Endometrial microvascular endothelial cells (primary cell): ENCODE measurements around the gene IFIT1. TPM values are rescaled to one million over a fixed set of nuclear protein-coding genes. Genes with fewer than 3 reads are reported as not detected.
"Not testable (repeated sequence)": the region's sequence is repeated elsewhere in the genome, so short reads cannot be mapped to it uniquely, and the experiment has no call there.

ENCODE experiments used
- in situ Hi-C: cut with HindIII; loops from 2 replicates; pipeline ENCODE4 v1.10.0; 2017; ENCODE audit warnings: low sequenced_read_pairs, low pct_unique_long_range_greater_than_20kb; ENCODE audit errors: inconsistent ontology term
- total RNA-seq: library from RNA; depleted of rRNA; stranded (reverse); fragments of >200 nt; gene quantifications from one replicate; pipeline ENCODE4 v1.2.3, GENCODE V29; 2015; ENCODE audit errors: inconsistent ontology term

The IFIT1 gene
- total RNA-seq, 1 donor from 2014 or later, result 7.2 TPM

DNA sequence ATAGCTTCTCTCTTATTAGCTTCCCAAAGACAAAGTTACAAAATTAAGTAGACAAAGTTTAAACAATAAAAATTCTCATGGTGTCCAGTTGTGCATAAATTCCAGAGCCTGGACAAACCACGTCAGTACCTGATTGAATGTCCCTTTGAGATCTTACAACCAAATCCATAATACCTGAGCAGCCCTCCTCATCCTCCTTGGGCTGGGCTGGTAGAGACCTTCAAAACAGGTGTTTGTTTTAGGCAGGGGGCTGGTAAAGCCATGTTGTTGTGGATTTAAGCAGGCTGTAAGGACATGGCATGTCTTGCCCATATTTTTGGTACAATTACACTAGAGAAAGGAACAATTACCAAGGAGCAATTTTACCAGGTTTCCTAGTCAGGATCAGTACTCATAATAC is 24.0 kb downstream of the IFIT1 start:
- in situ Hi-C loops, result loop anchor here (25.0 kb wide), 1 partner anchor 146 kb away; no protein-coding TSS in a partner anchor

DNA sequence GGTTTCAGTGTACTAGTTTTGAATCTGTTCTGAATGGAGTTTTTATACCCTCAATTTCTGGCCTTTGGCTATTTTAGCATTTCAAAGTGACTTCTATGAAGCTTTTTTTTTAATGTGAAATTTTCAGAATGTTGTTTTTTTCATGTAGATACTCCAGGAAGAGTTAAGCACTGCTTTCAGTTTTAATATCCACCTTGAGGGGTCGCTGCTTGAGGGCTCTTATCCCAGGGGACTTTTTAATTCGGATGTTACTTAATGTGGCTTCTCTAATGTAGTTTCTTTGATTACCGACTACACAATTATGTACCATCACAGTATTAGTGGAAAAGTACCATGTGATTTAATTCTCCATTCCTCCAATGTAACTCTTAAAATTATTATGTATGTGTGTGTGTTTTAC is 27.1 kb downstream of the IFIT1 start:
- in situ Hi-C loops, result loop anchor here (25.0 kb wide), 1 partner anchor 143 kb away; no protein-coding TSS in a partner anchor

DNA sequence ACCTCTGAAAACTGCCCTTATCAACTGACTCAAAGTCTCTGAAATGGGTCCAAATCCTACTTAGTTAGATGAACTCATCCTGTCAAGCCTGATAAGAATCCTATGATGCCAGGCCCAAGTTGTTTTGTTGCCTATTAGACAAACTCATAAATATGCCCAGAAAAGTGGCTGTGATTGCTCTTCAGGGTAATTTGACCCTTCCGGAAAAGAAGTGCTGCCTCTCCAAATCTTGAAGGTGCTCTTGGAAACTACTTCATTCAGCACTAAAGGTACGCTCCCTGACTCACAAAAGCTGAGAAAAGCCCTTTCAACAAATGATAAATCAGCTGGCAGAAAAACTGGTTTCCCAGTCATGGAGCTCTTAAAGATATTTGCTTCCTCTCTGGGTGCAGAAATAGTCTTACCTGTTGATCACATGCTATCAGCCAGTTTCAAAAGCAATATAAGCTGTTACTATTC is 28.6 kb downstream of the IFIT1 start:
- in situ Hi-C loops, result loop anchor here (25.0 kb wide), 1 partner anchor 141 kb away; no protein-coding TSS in a partner anchor

DNA sequence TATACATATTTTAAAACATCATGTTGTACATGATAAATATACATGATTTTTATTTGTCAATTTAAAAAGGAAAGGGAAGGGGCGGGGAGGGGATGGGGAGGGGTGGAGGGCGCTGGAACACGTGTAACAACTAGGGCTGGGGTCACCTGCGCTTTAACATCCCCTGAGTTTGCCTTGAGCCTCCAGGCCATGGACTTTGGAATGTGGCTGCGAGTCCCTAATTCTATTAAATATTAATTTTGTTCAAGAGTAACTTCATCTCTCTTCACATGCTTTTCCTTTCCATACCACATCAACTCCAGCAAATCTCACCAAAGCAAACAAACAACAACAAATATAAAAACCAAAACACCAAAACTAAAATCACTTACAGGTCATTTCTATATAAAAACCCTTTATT is 32.6 kb downstream of the IFIT1 start:
- in situ Hi-C loops, result loop anchor here (25.0 kb wide), 1 partner anchor 137 kb away; no protein-coding TSS in a partner anchor

DNA sequence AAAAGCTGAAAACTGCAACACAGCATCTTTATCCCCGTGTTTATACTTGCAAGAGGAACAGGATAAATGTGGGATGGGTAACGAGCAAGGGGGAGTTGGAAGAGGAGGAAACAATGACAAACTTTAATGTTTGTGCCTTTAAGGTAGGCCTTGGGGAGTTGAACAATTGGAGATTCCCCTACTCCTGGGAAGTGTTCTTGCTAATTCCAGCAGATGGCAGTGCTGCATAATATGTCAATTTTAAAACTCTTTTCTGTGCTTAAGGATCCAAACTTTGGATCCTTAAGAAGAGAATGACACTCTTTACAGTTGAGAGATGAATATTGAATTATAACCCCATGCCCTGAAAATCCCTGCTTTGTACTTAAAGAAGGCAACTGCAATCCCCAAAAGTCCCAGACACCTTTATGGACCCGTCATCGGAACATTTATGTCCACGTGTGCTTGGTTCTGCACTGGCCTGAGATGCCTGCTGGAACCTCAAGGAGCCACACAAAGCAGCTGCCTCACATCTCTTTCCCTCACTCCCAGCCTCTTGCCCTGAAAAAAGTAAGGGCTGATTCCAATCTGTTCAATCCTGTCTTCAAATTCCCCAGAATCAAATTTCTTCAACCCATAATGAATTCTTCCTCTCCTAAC is 33.9 kb downstream of the IFIT1 start:
- in situ Hi-C loops, result no loop called here

DNA sequence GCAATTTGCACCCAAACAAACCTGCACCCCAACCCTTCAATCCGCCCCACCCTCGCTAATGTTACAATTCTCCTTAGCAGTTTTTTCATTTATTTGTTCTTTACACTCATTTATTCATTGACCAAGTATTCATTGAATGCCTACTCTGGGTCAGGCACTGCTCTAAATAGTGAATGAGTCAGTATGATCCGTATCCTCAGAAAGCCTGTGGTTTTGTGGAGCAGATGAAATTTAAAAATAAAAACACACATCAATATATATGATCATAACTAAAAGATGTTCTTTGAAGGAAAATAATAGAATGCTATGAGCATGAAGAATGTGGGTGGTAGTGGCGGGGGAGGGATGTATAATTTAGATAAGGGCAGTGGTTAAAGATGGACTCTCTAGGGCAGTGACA is 35.2 kb downstream of the IFIT1 start:
- in situ Hi-C loops, result no loop called here

DNA sequence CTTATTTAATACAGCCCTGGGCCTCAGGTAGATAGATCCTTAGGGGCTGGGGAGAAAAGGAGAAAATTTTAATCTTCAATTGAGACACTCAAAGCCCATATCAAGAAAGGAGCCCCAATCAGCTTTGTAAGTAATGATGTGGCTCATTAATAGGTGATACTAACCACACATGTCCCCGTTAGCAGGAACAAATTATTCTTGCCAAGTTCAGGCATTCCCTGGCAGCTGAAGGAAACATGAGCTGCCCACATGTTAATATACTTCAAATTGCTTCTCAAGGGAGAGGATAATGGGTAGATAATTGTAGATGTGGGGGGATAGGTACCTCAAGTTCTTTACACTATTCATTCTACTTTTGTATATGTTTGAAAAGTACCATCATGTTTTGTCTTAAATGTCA is 36.5 kb downstream of the IFIT1 start:
- in situ Hi-C loops, result no loop called here

DNA sequence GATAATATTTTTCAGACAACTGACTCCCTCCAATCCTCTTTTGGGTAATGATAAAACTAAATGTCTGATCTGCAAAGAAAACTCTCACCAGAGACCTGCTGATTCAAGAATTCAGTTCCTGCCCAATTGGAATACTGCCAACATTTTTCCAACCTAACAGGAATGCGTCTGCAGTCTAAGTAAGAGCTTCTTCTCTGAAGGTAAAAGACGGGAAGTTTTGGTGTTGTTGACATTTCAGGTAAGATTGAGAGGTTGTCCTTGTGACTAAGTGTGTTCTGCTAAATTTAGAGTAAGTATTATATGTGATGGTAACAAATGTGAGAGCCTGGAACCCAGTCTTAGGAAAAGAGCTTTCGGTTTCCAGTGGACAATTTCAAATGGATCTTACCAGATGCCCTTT is 39.6 kb downstream of the IFIT1 start:
- in situ Hi-C loops, result no loop called here

DNA sequence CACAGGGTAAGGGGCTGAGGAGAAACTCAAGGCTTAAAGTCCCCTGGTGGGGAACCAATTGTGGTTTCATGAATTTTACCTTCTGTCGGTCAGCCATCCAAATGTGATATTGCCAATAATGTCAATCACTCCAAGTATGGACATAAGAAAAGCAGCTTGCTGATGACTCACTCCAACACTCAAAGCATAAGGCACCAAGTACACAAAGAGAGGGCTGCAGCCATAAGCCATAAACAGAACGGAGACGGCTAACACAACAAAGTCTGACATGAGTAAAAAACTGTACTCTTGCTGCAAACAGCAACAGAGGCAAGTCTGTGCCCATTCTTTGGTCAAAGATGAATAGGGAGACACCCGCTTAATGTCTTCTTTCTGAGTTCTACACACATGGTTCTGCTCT is 46.1 kb downstream of the IFIT1 start:
- in situ Hi-C loops, result no loop called here

DNA sequence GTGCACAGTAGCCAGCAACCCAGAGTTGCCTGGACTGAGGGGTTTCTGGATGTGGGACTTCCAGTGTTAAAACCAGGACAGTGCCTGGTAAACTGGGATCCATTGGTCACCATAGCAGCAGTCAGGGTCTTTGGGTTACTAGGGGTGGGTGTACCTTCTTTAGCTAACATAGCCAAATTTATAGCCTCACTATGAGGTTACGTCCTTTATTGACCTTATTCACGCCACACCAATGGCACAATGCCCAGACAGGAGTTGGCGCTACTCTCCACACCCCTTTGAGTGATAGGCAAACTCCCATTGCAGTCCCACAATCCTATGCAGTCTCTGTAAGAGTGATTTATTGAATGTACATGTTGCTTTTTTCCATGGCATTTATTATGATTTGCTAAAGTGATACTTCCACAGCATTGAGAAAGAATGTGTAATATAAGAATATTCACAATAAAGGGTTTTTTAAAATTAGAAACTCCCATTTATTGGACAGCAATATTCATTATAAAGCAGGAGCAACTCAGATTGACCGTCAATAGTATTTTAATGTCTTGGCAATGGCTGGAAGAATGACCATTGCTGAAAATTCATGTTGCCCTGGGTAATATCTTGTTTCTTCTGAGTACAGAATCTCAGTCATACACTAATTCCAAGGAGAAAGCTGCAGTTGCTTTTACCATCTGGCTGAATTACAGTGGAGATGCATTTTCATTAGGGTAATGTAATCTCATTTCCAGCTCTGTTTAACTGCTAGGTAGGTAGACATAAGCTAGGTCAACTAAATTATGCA is 48.0 kb downstream of the IFIT1 start:
- in situ Hi-C loops, result no loop called here

DNA sequence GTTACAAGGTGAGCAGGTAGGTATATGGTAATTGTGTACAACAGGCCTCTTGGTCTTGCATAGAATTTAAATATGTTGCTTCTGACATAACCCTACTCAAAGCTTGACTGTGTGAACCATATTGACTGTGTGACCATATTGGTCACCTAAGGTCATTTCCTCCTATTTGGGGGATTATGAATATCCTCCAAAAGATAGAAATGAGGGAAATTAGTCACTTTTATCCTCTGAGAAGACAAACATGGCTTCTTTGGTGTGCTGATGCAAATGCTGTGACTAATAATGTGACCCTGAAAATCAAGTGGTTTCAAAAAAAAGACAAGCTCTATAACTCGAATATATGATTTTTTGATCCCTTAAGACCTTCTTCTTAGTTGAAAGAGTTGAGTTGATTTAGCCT is 49.9 kb downstream of the IFIT1 start:
- in situ Hi-C loops, result no loop called here

DNA sequence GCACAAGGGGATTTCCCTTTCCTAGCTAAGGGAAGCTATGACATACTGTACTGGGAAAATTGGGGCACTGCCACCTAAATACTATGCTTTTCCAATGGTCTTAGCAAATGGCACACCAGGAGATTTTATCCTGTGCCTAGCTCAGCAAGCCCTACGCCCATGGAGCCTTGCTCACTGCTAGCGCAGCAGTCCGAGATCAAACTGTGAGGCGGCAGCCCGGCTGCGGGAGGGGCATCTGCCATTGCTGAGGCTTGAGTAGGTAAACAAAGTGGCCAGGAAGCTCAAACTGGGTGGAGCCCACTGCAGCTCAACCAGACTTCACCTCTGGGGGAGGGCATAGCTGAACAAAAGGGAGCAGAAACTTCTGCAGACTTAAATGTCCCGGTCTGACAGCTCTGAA is 52.4 kb downstream of the IFIT1 start:
- in situ Hi-C loops, result not testable (repeated sequence)

DNA sequence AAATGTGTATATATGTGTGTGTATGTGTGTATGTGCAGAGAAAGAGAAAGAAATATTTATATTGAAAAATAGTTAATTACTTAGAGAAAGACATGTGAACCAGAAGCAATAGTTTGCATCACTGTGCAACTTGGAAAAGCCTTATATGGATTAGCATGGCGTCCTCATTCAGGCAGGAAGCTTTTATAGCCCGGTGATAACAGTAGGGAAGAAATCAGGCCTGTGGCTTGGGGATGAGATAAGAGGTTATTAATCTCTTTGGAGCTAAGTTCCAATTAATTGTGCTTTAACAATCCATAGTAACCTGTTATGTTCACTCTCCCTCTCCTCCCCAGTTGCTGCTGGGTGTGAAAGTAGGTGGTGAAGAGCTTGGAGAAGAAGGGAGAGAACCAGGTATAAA is 58.5 kb downstream of the IFIT1 start:
- in situ Hi-C loops, result no loop called here

DNA sequence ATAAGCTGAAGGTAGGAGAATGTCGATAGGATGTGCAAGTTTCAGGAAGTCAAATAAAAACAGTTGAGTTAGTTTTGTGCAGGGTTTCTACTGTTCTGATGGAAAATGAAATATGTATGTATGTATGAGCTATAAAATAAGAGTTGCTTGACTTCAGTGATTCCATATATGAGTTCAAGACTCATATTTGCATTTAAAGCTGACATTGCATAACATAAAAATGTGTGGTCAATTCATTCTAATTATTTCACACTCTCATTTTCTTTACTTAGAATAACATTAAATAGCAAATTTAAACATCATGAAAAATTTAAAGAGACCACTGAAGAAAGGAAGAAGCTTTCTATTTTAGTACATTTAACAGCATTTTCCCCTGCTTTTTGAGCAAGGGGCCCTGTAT is 59.8 kb downstream of the IFIT1 start:
- in situ Hi-C loops, result no loop called here

DNA sequence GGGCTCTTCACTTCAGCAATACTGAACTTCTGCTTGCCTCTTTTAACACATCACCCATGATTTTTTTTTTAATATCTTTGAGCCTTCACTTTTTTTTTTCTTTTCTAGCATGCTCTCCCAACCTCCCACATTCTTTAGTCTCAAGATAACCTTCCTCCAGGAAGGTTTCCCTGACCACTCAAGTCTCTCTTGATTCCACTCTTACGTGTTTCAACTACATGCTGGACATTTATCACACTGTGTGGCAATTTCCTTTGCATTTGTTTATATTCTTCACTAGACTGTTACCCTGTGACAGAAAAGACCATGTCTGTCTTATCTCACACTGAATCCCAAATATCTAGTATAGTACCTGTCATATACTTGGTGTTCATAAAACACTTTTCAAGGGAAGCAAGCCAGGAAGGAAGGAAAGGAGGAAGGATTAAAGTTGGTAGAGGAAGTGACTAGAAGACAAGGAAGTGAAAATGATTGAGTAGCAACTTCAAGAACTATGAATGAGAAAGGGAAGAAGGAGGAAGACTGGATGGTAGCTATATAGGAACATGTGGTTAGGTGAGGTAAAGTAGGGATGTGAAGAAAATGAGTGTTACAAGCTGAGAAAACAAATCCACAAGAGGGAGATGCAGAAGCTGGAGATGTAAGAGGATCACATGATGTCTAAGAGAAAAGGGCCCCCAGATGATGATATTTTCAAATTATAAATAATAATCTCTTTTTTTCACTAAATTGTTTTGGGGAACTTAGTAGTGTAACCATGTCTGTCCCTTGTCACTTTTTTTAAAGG is 62.3 kb downstream of the IFIT1 start:
- in situ Hi-C loops, result no loop called here

Other genes with a start within 250 kb of the IFIT1 start
- gene CH25H, start 185.3 kb upstream of the IFIT1 start, total RNA-seq, result not detected
- gene LIPA, start 140.8 kb upstream of the IFIT1 start, total RNA-seq, result 26.7 TPM
- 0.84 TPM for gene IFIT2, start 90.6 kb upstream of the IFIT1 start, total RNA-seq
- gene IFIT3, start 64.6 kb upstream of the IFIT1 start, total RNA-seq, result 20.9 TPM
- not detected for gene IFIT1B, start 14.6 kb upstream of the IFIT1 start, total RNA-seq
- gene IFIT5, start 21.9 kb downstream of the IFIT1 start, total RNA-seq, result 12.9 TPM
- not detected for gene SLC16A12, start 143.0 kb downstream of the IFIT1 start, total RNA-seq